Measurements from ENCODE around the gene ZNF578. TPM values are rescaled to one million over a fixed set of nuclear protein-coding genes. Genes with fewer than 3 reads are reported as not detected.
"Not testable (repeated sequence)": the region's sequence is repeated elsewhere in the genome, so short reads cannot be mapped to it uniquely, and the experiment has no call there.

The ZNF578 gene
- total and polyA plus RNA-seq, 3 donors from 2014 or later: 12.2 to 23.1 (median 18.0) TPM

DNA sequence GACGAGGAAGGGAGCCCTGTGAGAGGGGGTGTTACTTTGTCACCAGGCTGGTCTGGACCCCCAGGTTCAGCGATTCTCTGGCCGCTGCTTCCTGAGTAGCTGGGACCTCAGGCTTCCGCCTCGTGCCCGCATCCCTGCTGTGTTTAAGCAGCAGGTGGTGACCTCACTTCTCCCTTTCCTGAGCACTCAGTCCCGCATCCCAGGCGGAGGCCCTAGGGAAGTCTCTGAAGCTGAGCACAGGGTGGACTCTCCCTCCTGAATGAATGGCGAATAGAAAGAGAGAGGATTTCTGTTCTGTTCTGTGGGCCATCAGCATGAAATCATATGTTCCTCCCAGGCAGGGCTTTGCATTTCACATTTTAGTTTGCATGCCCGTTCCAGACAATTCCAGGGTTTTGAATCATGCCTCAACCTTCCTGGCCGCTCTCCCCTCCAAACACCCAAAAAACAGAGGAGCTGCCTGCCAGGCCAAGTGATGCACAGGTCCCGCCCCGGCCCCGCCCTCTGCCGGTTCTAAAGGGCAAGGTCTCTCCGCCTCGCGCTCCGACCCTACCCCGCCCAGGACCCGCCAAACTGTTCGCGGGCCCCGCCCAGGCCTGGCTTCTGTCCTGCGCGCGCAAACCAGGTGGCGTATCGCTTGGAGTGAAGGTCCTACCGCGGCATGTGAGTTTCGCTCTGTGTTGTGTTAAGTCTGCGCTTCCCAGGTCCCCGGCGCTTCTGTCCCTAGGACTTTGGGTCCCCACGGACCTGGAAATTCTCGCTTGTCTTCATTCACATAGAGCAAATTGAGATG lies 39.0 kb downstream of the ZNF578 start:
- Histone ChIP-seq H3K4me1 (no peaks in the 10 kb centered on the region), H3K27me3 (no peaks in the 10 kb centered on the region), H3K27ac (no peak overlapping the region), H3K36me3 (ENCODE audit: low read depth, missing control alignments) (no peaks in the 10 kb centered on the region), H3K4me3 (peak overlapping the region; percentile 6 to 51), H3K9me3 (no peaks in the 10 kb centered on the region)
- intact Hi-C loops (cut with DNase I; ENCODE audit: low total_unique reads): no loop called here
- TF ChIP-seq POLR2A (IDR thresholded peaks at IDR 0.05) (no peak), CTCF (IDR thresholded peaks at IDR 0.05) (no peak)
- peak; percentile 72 for DNase-seq
- 41 to 47% methylated on average over 19 to 37 of the region's 37 CpGs for WGBS, 2 donors

DNA sequence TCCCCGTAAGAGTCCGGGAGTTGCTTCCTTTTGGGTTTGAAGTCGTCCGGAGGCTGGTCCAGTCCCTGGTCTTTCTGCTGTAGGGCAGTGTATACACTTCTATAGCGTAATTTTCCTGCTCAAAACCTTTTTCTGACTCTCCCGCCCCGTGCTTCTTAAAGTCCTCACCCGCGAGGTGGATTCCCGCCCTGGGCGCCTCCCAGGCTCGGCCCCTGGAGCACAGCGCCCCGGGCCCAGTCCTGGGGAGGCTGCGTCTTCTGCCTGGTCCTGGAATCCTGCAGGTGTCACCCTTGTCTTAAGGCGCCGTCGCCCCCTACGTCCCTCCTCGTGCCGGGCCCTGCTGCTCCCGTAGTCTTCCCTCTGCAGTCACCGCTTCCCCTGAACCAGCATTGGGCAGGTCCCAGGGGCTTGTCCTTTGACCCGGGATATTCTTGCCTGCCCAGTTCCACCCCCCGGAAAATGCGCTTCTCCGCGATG lies 39.7 kb downstream of the ZNF578 start:
- Histone ChIP-seq H3K27ac (no peak overlapping the region), H3K27me3 (no peaks in the 10 kb centered on the region), H3K4me3 (peak overlapping the region; percentile 6 to 51), H3K9me3 (no peaks in the 10 kb centered on the region), H3K36me3 (ENCODE audit: low read depth, missing control alignments) (no peaks in the 10 kb centered on the region), H3K4me1 (no peaks in the 10 kb centered on the region)
- TF ChIP-seq CTCF (IDR thresholded peaks at IDR 0.05) (no peak), POLR2A (IDR thresholded peaks at IDR 0.05) (no peak)
- intact Hi-C loops (cut with DNase I; ENCODE audit: low total_unique reads): no loop called here
- peak; percentile 14 for DNase-seq
- 23 to 30% methylated on average over 27 to 28 of the region's 28 CpGs for WGBS, 2 donors

DNA sequence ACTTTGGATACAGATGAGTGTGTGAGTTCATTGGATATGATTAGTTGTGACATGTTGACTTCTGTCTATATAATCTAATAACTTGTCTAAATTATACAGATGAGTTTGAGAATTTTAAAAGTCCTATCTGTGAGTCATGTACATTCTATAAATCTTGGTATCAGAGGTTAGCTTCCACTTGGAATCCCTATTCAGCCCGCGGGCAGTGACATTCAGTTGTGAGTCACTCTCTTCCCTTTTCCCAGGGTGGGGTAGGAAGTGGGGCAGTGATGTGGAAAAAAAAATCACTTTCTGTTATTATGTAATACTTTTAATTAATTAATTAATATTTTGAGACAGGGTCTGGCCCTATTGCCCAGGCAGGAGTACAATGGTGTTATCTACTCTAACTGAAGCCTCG lies 41.2 kb downstream of the ZNF578 start:
- no peak for DNase-seq
- TF ChIP-seq POLR2A (IDR thresholded peaks at IDR 0.05) (no peak), CTCF (IDR thresholded peaks at IDR 0.05) (no peak)
- Histone ChIP-seq H3K4me1 (no peaks in the 10 kb centered on the region), H3K36me3 (ENCODE audit: low read depth, missing control alignments) (no peaks in the 10 kb centered on the region), H3K27ac (no peak overlapping the region), H3K27me3 (no peaks in the 10 kb centered on the region), H3K9me3 (no peaks in the 10 kb centered on the region), H3K4me3 (no peak overlapping the region)
- 85 to 91% methylated on average over 3 of the region's 3 CpGs for WGBS, 2 donors
- intact Hi-C loops (cut with DNase I; ENCODE audit: low total_unique reads): no loop called here

GRCh38 chr19:52498571-52498970 lies 45.2 kb downstream of the ZNF578 start:
- H3K4me3 ChIP-seq: no peak overlapping the region

DNA sequence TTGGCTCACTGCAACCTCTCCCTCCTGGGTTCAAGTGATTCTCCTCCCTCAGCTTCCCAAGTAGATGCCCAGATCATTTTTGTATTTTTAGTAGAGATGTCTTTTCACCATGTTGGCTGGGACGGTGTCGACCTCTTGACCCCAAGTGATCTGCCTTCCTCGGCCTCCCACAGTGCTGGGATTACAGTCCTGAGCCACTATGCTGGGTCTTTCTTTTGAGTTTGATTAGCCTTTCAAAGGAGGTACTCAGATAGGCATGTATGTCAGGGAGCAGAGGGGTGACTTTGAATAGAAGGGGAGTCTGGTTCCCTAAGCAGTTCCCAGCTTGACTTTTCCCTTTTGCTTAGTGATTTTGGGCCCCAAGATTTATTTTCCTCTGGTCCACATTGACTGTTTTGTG lies 47.1 kb downstream of the ZNF578 start:
- WGBS, 2 donors: 40 to 50% methylated on average over 3 of the region's 3 CpGs
- H3K4me3 ChIP-seq; H3K4me1 ChIP-seq; H3K36me3 ChIP-seq (ENCODE audit: low read depth, missing control alignments); DNase-seq; intact Hi-C loops (cut with DNase I; ENCODE audit: low total_unique reads); H3K9me3 ChIP-seq; H3K27ac ChIP-seq; H3K27me3 ChIP-seq: not testable (repeated sequence)

More at GRCh38 chr19:52498571-52498970, 45.2 kb downstream of the ZNF578 start:
- Histone ChIP-seq H3K27ac (no peak overlapping the region), H3K9me3 (no peaks in the 10 kb centered on the region), H3K36me3 (ENCODE audit: low read depth, missing control alignments) (no peaks in the 10 kb centered on the region), H3K4me1 (no peaks in the 10 kb centered on the region), H3K27me3 (no peaks in the 10 kb centered on the region)
- WGBS, 2 donors: 99% methylated on average over 8 of the region's 8 CpGs
- no peak for DNase-seq
- intact Hi-C loops (cut with DNase I; ENCODE audit: low total_unique reads): no loop called here
- TF ChIP-seq CTCF (IDR thresholded peaks at IDR 0.05) (no peak), POLR2A (IDR thresholded peaks at IDR 0.05) (no peak)

DNA sequence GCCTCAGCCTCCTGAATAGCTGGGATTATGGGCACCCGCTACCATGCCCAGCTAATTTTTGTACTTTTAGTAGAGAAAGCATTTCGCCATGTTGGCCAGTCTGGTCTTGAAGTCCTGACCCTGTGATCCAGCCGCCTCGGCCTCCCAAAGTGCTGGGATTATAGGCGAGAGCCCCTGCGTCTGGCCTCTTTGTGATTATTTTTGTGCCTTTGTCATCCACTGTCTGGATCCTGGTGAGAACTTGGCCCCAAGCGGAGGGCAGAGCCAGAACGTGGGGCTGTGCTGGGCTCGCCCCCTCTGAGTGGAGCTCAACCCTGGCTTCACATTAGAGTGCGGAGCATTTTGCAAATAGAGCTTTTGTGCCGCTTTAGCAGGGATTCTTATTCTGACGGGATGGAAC lies 47.6 kb downstream of the ZNF578 start:
- H3K4me1 ChIP-seq; H3K36me3 ChIP-seq (ENCODE audit: low read depth, missing control alignments); H3K4me3 ChIP-seq; H3K9me3 ChIP-seq; intact Hi-C loops (cut with DNase I; ENCODE audit: low total_unique reads); H3K27me3 ChIP-seq; H3K27ac ChIP-seq; DNase-seq: not testable (repeated sequence)
- WGBS, 2 donors: 90 to 91% methylated on average over 7 to 12 of the region's 12 CpGs
